HG03565 (cell line): ENCODE results near the gene NCCRP1.
"Not testable (repeated sequence)": the region's sequence is repeated elsewhere in the genome, so short reads cannot be mapped to it uniquely, and the experiment has no call there.

Source experiments
- ATAC-seq: cut with Tn5 transposase; IDR thresholded peaks from one replicate; pipeline ENCODE4 v1.9.1; 2021; ENCODE audit warnings: mild to moderate bottlenecking, moderate library complexity; ENCODE audit not compliant: unreplicated experiment

NCCRP1 gene

GRCh38 chr19:39205449-39205764 is 8.6 kb downstream of the NCCRP1 start:
- no peak for ATAC-seq

GRCh38 chr19:39206122-39206521 is 9.4 kb downstream of the NCCRP1 start:
- ATAC-seq, result no peak

GRCh38 chr19:39207293-39207836 is 10.6 kb downstream of the NCCRP1 start:
- ATAC-seq, result no peak

- no peak for ATAC-seq
Observed at GRCh38 chr19:39208175-39208795, 11.5 kb downstream of the NCCRP1 start.

GRCh38 chr19:39209196-39209595 is 12.4 kb downstream of the NCCRP1 start:
- no peak for ATAC-seq

- ATAC-seq, result no peak
Observed at GRCh38 chr19:39211731-39212374, 15.1 kb downstream of the NCCRP1 start.

GRCh38 chr19:39212375-39212742 is 15.6 kb downstream of the NCCRP1 start:
- no peak for ATAC-seq

GRCh38 chr19:39215323-39215722 is 18.6 kb downstream of the NCCRP1 start:
- ATAC-seq, result not testable (repeated sequence)

- no peak for ATAC-seq
Observed at GRCh38 chr19:39217094-39217493, 20.3 kb downstream of the NCCRP1 start.

GRCh38 chr19:39218230-39219007 is 21.7 kb downstream of the NCCRP1 start:
- no peak for ATAC-seq

GRCh38 chr19:39219108-39219507 is 22.3 kb downstream of the NCCRP1 start:
- ATAC-seq, result not testable (repeated sequence)

GRCh38 chr19:39223703-39224279 is 27.0 kb downstream of the NCCRP1 start:
- no peak for ATAC-seq

GRCh38 chr19:39224910-39225309 is 28.1 kb downstream of the NCCRP1 start:
- ATAC-seq, result no peak

- no peak for ATAC-seq
Observed at GRCh38 chr19:39230096-39230764, 33.5 kb downstream of the NCCRP1 start.

GRCh38 chr19:39232708-39233107 is 35.9 kb downstream of the NCCRP1 start:
- ATAC-seq, result no peak

- ATAC-seq, result no peak
Observed at GRCh38 chr19:39236527-39236926, 39.8 kb downstream of the NCCRP1 start.

GRCh38 chr19:39237200-39238184 is 40.7 kb downstream of the NCCRP1 start:
- ATAC-seq, result no peak

- no peak for ATAC-seq
Observed at GRCh38 chr19:39238209-39238608, 41.4 kb downstream of the NCCRP1 start.

GRCh38 chr19:39238944-39239343 is 42.2 kb downstream of the NCCRP1 start:
- no peak for ATAC-seq

GRCh38 chr19:39240421-39240820 is 43.7 kb downstream of the NCCRP1 start:
- ATAC-seq, result no peak
